ENCODE measurements around the gene SPINT2.
"Not testable (repeated sequence)": the region's sequence is repeated elsewhere in the genome, so short reads cannot be mapped to it uniquely, and the experiment has no call there.

Gene SPINT2

DNA sequence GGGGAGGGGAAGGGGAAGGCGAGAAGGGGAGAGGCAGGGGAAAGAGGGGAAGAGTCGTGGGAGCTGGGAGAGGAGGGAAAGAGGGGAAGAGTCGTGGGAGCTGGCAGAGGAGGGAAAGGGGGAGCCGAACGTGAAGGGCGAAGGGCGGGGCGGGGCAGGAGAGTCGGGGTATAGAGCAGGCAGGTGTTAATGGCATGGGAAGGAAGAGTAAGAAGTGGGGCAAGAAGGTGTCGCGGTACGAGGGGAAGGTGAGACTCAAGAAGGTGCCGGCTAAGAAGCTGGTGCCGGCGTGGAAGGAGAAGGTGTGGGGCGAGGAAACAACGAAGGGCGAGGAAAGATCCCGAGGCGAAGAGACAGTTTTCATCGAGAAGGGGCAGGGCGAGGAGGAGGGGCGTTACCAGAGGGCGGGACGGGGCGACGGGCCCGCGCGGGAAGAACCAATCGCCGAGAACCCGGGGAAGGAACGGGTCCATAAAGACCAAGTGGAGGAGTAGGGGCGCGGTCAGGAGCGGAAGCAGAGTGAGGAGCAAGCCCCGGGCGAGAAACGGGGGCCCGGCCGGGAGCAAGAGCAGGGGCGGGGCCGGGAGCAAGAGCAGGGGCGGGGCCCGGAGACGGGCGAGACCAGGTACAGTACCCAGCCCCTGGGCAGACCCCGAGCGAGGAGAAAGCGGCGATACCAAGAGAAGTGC lies 71.7 kb downstream of the SPINT2 start:
- peak; percentile 86 to 91 (median 90) for DNase-seq
- Histone ChIP-seq H3K36me3 (ENCODE audit: control insufficient read depth, insufficient read depth, low read length) (no peaks in the 10 kb centered on the region), H3K4me3 (ENCODE audit: insufficient read depth, low read depth, low read length, poor library complexity, severe bottlenecking) (peak overlapping the region; percentile 62), H3K27ac (ENCODE audit: insufficient read depth, low read length, poor library complexity, severe bottlenecking) (peak overlapping the region; percentile 73), H3K9me3 (ENCODE audit: control insufficient read depth, low read length) (no peaks in the 10 kb centered on the region), H3K27me3 (replicated peaks; ENCODE audit: control insufficient read depth, insufficient read depth, low read length, poor library complexity, severe bottlenecking) (no peaks in the 10 kb centered on the region), H3K4me1 (ENCODE audit: control insufficient read depth, insufficient read depth, low read length, poor library complexity, severe bottlenecking) (peaks cover 7% of the 10 kb centered on the region)

DNA sequence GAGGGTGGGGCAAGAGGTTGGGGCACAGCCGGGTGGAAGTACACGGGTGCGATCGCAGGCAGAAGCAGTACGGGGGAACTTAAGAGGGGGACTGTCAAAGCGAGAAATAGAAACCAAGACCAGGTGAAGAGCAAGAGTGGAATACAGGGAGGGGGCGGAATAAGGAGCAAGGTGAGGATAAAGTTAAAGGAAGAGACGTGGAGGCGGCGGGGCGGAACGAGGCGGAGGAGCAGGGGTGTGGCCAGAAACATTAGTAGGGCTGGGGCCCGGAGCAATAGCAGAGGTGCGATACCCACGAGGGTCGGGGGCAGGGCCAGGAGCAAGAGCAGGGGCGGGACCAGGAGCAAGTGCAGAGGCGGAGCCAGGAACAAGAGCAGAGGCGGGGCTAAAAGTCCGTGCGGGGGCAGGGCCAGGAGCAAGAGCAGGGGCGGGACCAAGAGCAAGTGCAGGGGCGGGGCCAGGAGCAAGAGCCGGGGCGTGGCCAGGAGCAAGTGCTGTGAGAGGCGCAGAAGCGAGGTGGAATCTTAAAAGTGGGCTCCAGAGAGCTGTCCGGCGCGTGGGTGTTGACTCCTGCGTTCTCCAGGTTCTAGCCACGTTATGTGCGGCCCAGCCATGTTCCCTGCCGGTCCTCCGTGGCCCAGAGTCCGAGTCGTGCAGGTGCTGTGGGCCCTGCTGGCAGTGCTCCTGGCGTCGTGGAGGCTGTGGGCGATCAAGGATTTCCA lies 72.4 kb downstream of the SPINT2 start:
- peak; percentile 90 to 94 (median 94) for DNase-seq
- no peaks in the 10 kb centered on the region for H3K27me3 ChIP-seq (replicated peaks; ENCODE audit: control insufficient read depth, insufficient read depth, low read length, poor library complexity, severe bottlenecking)
- peak overlapping the region; percentile 73 for H3K27ac ChIP-seq (ENCODE audit: insufficient read depth, low read length, poor library complexity, severe bottlenecking)
- H3K4me1 ChIP-seq (ENCODE audit: control insufficient read depth, insufficient read depth, low read length, poor library complexity, severe bottlenecking): peaks cover 7% of the 10 kb centered on the region
- H3K36me3 ChIP-seq (ENCODE audit: control insufficient read depth, insufficient read depth, low read length): no peaks in the 10 kb centered on the region
- H3K9me3 ChIP-seq (ENCODE audit: control insufficient read depth, low read length): no peaks in the 10 kb centered on the region
- peak overlapping the region; percentile 62 for H3K4me3 ChIP-seq (ENCODE audit: insufficient read depth, low read depth, low read length, poor library complexity, severe bottlenecking)

DNA sequence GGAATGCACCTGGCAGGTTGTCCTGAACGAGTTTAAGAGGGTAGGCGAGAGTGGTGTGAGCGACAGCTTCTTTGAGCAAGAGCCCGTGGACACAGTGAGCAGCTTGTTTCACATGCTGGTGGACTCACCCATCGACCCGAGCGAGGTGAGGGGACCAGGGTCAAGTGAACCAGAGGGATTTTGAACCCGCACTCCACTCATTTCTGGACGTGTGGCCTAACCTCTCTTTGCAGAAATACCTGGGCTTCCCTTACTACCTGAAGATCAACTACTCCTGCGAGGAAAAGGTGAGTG lies 72.9 kb downstream of the SPINT2 start:
- Histone ChIP-seq H3K36me3 (ENCODE audit: control insufficient read depth, insufficient read depth, low read length) (no peaks in the 10 kb centered on the region), H3K27me3 (replicated peaks; ENCODE audit: control insufficient read depth, insufficient read depth, low read length, poor library complexity, severe bottlenecking) (no peaks in the 10 kb centered on the region), H3K4me3 (ENCODE audit: insufficient read depth, low read depth, low read length, poor library complexity, severe bottlenecking) (peak overlapping the region; percentile 62), H3K4me1 (ENCODE audit: control insufficient read depth, insufficient read depth, low read length, poor library complexity, severe bottlenecking) (peaks cover 7% of the 10 kb centered on the region), H3K27ac (ENCODE audit: insufficient read depth, low read length, poor library complexity, severe bottlenecking) (peak overlapping the region; percentile 73), H3K9me3 (ENCODE audit: control insufficient read depth, low read length) (no peaks in the 10 kb centered on the region)
- DNase-seq: no peak

DNA sequence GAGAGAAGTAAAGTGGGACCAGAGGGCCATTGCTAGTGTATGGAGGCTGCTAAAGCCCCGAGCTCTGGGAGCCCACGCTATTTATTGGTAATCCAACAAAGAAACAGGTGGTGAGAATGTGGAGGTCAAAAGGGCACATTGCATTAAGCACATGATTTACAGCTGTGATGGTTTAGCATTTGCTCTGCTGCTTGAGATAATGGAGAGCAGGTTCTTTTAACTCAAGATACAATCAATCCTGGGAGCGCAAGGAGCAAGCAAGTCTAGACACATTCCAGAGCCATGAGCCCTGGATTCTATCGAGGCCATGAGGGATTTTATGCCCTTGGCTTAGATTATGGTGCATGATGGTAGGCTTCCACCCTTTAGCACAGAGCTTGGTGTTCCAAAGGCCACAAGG lies 74.6 kb downstream of the SPINT2 start:
- not testable (repeated sequence) for H3K36me3 ChIP-seq (ENCODE audit: control insufficient read depth, insufficient read depth, low read length); DNase-seq; H3K4me1 ChIP-seq (ENCODE audit: control insufficient read depth, insufficient read depth, low read length, poor library complexity, severe bottlenecking); H3K9me3 ChIP-seq (ENCODE audit: control insufficient read depth, low read length); H3K27me3 ChIP-seq (replicated peaks; ENCODE audit: control insufficient read depth, insufficient read depth, low read length, poor library complexity, severe bottlenecking); H3K4me3 ChIP-seq (ENCODE audit: insufficient read depth, low read depth, low read length, poor library complexity, severe bottlenecking); H3K27ac ChIP-seq (ENCODE audit: insufficient read depth, low read length, poor library complexity, severe bottlenecking)

DNA sequence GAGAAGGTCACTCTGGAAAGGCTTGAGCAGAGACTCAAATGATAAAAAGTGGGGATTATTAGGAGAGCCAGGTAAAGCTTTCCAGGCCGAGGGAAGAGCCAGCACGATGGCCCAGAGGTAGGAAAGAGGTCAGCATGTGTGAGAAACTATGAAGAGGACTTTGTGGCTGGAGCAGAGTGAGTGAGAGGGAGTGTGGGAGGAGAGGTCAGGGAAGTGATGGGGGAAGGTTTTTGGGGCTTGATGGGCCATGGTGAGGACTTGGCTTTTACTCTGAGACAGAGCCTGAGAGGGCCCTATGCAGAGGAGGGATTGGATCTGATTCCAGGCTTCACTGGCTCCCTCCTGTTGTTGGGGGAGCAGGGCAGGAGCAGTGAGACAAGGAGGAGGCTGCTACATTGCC lies 76.6 kb downstream of the SPINT2 start:
- H3K4me1 ChIP-seq (ENCODE audit: control insufficient read depth, insufficient read depth, low read length, poor library complexity, severe bottlenecking): peaks cover 7% of the 10 kb centered on the region
- no peak overlapping the region for H3K4me3 ChIP-seq (ENCODE audit: insufficient read depth, low read depth, low read length, poor library complexity, severe bottlenecking)
- no peaks in the 10 kb centered on the region for H3K27me3 ChIP-seq (replicated peaks; ENCODE audit: control insufficient read depth, insufficient read depth, low read length, poor library complexity, severe bottlenecking)
- no peak overlapping the region for H3K27ac ChIP-seq (ENCODE audit: insufficient read depth, low read length, poor library complexity, severe bottlenecking)
- H3K9me3 ChIP-seq (ENCODE audit: control insufficient read depth, low read length): no peaks in the 10 kb centered on the region
- no peaks in the 10 kb centered on the region for H3K36me3 ChIP-seq (ENCODE audit: control insufficient read depth, insufficient read depth, low read length)
- no peak for DNase-seq
